Measurements from ENCODE around the gene CRTAP. TPM values are rescaled to one million over a fixed set of nuclear protein-coding genes. Genes with fewer than 3 reads are reported as not detected.

CRTAP gene
- polyA plus RNA-seq, 3 donors: 134 to 321 (median 317) TPM

GRCh38 chr3:33139996-33140395, 26.2 kb downstream of the CRTAP start:
- Histone ChIP-seq H3K4me1 (ENCODE audit: control insufficient read depth in 1 of 2, insufficient read depth in 2 of 2, low read length in 2 of 2) (no peaks in the 10 kb centered on the region), H3K9me3 (replicated peaks in 1 of 2; ENCODE audit: control insufficient read depth in 1 of 2, insufficient read depth in 1 of 2, low read length in 2 of 2) (no peaks in the 10 kb centered on the region), H3K27me3 (ENCODE audit: control insufficient read depth in 2 of 2, insufficient read depth in 2 of 2, low read length in 2 of 2) (no peaks in the 10 kb centered on the region), H3K4me2 (replicated peaks; ENCODE audit: extremely low read depth, low read length, poor library complexity, severe bottlenecking) (no peak overlapping the region), H3K27ac (ENCODE audit: low read depth in 1 of 2, low read length in 2 of 2) (no peak overlapping the region), H3K36me3 (replicated peaks in 1 of 2; ENCODE audit: control insufficient read depth in 1 of 2, insufficient read depth in 2 of 2, low read length in 2 of 2) (peaks cover 68 to 97% of the 10 kb centered on the region in 2 donors), H3K4me3 (replicated peaks in 1 of 3; ENCODE audit: low read depth in 2 of 3, low read length in 3 of 3) (no peak overlapping the region), H4K20me1 (ENCODE audit: insufficient read depth, low read length) (no peaks in the 10 kb centered on the region), H3K79me2 (ENCODE audit: insufficient read depth, low read length) (no peaks in the 10 kb centered on the region), H2AFZ (ENCODE audit: insufficient read depth, low read depth, low read length, poor library complexity, severe bottlenecking) (no peak overlapping the region), H3K9ac (ENCODE audit: insufficient read depth, low read length, poor library complexity, severe bottlenecking) (no peak overlapping the region)
- DNase-seq: no peak
- no peak overlapping the region for H3K27ac Mint-ChIP-seq
- 100% methylated on average over 1 of the region's 2 CpGs for WGBS (ENCODE audit: insufficient coverage)
- peaks cover 0 to under 1% (median 0%) of the 10 kb centered on the region in 3 donors for H3K27me3 Mint-ChIP-seq (ENCODE audit: low read depth in 3 of 3)
- peaks cover 79 to 92% of the 10 kb centered on the region in 2 donors for H3K36me3 Mint-ChIP-seq
- intact Hi-C loops (cut with micrococcal nuclease): no loop called here
- H3K4me3 Mint-ChIP-seq: no peak overlapping the region
- no peaks in the 10 kb centered on the region for H3K4me1 Mint-ChIP-seq
- peaks cover 0 to 5% (median 0%) of the 10 kb centered on the region in 7 donors for H3K9me3 Mint-ChIP-seq
- no peak for TF ChIP-seq CTCF (IDR thresholded peaks at IDR 0.05)

GRCh38 chr3:33141006-33141405, 27.2 kb downstream of the CRTAP start:
- Histone ChIP-seq H3K27me3 (ENCODE audit: control insufficient read depth in 2 of 2, insufficient read depth in 2 of 2, low read length in 2 of 2) (no peaks in the 10 kb centered on the region), H3K4me2 (replicated peaks; ENCODE audit: extremely low read depth, low read length, poor library complexity, severe bottlenecking) (no peak overlapping the region), H3K79me2 (ENCODE audit: insufficient read depth, low read length) (no peaks in the 10 kb centered on the region), H2AFZ (ENCODE audit: insufficient read depth, low read depth, low read length, poor library complexity, severe bottlenecking) (no peak overlapping the region), H3K9ac (ENCODE audit: insufficient read depth, low read length, poor library complexity, severe bottlenecking) (no peak overlapping the region), H3K27ac (ENCODE audit: low read depth in 1 of 2, low read length in 2 of 2) (no peak overlapping the region), H3K36me3 (replicated peaks in 1 of 2; ENCODE audit: control insufficient read depth in 1 of 2, insufficient read depth in 2 of 2, low read length in 2 of 2) (peaks cover 66 to 99% of the 10 kb centered on the region in 2 donors), H3K9me3 (replicated peaks in 1 of 2; ENCODE audit: control insufficient read depth in 1 of 2, insufficient read depth in 1 of 2, low read length in 2 of 2) (no peaks in the 10 kb centered on the region), H4K20me1 (ENCODE audit: insufficient read depth, low read length) (no peaks in the 10 kb centered on the region), H3K4me1 (ENCODE audit: control insufficient read depth in 1 of 2, insufficient read depth in 2 of 2, low read length in 2 of 2) (no peaks in the 10 kb centered on the region), H3K4me3 (replicated peaks in 1 of 3; ENCODE audit: low read depth in 2 of 3, low read length in 3 of 3) (no peak overlapping the region)
- Mint-ChIP-seq H3K27ac (peak overlapping the region in 1 of 7 donors; percentile 18), H3K4me1 (no peaks in the 10 kb centered on the region), H3K27me3 (ENCODE audit: low read depth in 3 of 3) (peaks cover 0 to 2% (median 0%) of the 10 kb centered on the region in 3 donors), H3K4me3 (no peak overlapping the region), H3K9me3 (peaks cover 0 to 5% (median 0%) of the 10 kb centered on the region in 7 donors), H3K36me3 (peaks cover 82 to 93% of the 10 kb centered on the region in 2 donors)
- TF ChIP-seq CTCF (IDR thresholded peaks at IDR 0.05): no peak
- intact Hi-C loops (cut with micrococcal nuclease): no loop called here
- DNase-seq: no peak
- WGBS (ENCODE audit: insufficient coverage): 100% methylated on average over 2 of the region's 3 CpGs

Measured in CD14-positive monocyte (primary cell).